K562 (cell line): ENCODE results near the gene SPATA17. TPM values are rescaled to one million over a fixed set of nuclear protein-coding genes. Genes with fewer than 3 reads are reported as not detected.

Experiments
- ARID1B ChIP-seq: fragments of 450-650 bp; IDR thresholded peaks from 2 replicates; pipeline ENCODE4 v1.6.1; 2016; ENCODE audit warnings: antibody characterized with exemption, mild to moderate bottlenecking, inconsistent platforms
- CHD4 ChIP-seq: fragments of 200-600 bp; sonication (generic); IDR thresholded peaks from 3 replicates; pipeline ENCODE4 v1.6.1; 2012; ENCODE audit warnings: low read depth, mild to moderate bottlenecking, mixed read lengths, low read length, inconsistent platforms; ENCODE audit not compliant: insufficient read depth, insufficient replicate concordance, poor library complexity, severe bottlenecking
- DIDO1 ChIP-seq: fragments of 450-650 bp; IDR thresholded peaks from 2 replicates; pipeline ENCODE4 v1.6.1; 2016; ENCODE audit warnings: low read depth, missing biosample characterization, missing genetic modification characterization
- ETV5 ChIP-seq: sonication (generic); formaldehyde crosslinking; IDR thresholded peaks from 2 replicates; pipeline ENCODE4 v1.4.0; 2020; ENCODE audit warnings: low read depth, mild to moderate bottlenecking, missing genetic modification reagents
- LARP7 ChIP-seq: fragments of 450-650 bp; IDR thresholded peaks from 2 replicates; pipeline ENCODE4 v1.6.1; 2016
- MTA3 ChIP-seq: fragments of 450-650 bp; formaldehyde crosslinking; IDR thresholded peaks from 2 replicates; pipeline ENCODE4 v1.6.1; 2017; ENCODE audit warnings: mild to moderate bottlenecking, borderline replicate concordance
- RB1 ChIP-seq: fragments of 450-650 bp; IDR thresholded peaks from 2 replicates; pipeline ENCODE4 v1.6.1; 2017; ENCODE audit warnings: low read depth, mild to moderate bottlenecking
- ZNF224 ChIP-seq: sonication (generic); formaldehyde crosslinking; IDR thresholded peaks from 2 replicates; pipeline ENCODE4 v1.8.0; 2022; ENCODE audit warnings: mild to moderate bottlenecking, missing genetic modification reagents
- ZNF57 ChIP-seq: fragments of 450-650 bp; formaldehyde crosslinking; IDR thresholded peaks from 2 replicates; pipeline ENCODE4 v1.4.0; 2020; ENCODE audit warnings: mild to moderate bottlenecking, moderate library complexity
- polyA plus RNA-seq, 8 experiments: library from polyadenylated mRNA; depleted of rRNA in 4 of 8; stranded (reverse) in 5 of 8; unstranded in 3 of 8; fragments of >200 nt; fragmentation: Nextera tagmentation in 2 of 8; fragmentation: Illumina TruSeq in 1 of 8; extraction: Ambion mirVana in 2 of 8; extraction: Trizol in 1 of 8; gene quantifications; 2 replicates each; pipeline versions ENCODE4 v1.2.1 to v1.2.3, GENCODE V29; 2011 to 2014; ENCODE audit warnings: inconsistent platforms in 1 of 8, missing spikeins in 1 of 8
- total RNA-seq, 7 experiments: library from RNA; depleted of rRNA in 6 of 7; stranded (reverse); fragments of >200 nt in 6 of 7; fragmentation: Illumina TruSeq in 2 of 7; extraction: Trizol in 2 of 7; gene quantifications; 2 replicates each; pipeline versions ENCODE4 v1.2.1 to v1.2.3, GENCODE V29; 2011 to 2021; ENCODE audit warnings: low replicate concordance in 1 of 7
- TF ChIP-seq, protein P1 (sequence below): fragments of 450-650 bp; IDR thresholded peaks from 2 replicates; pipeline ENCODE4 v1.7.1; 2018; ENCODE audit warnings: mild to moderate bottlenecking, low read depth; ENCODE audit not compliant: partially characterized antibody
- TF ChIP-seq, protein P2 (sequence below): sonication (generic); formaldehyde crosslinking; IDR thresholded peaks from 2 replicates; pipeline ENCODE4 v1.8.1; 2022; ENCODE audit warnings: missing genetic modification reagents
- TF ChIP-seq, protein P3 (sequence below): fragments of 450-650 bp; IDR thresholded peaks from one replicate; pipeline ENCODE4 v1.6.1; 2018; ENCODE audit warnings: mild to moderate bottlenecking, moderate library complexity; ENCODE audit not compliant: partially characterized antibody
- TF ChIP-seq, protein P4 (sequence below): fragments of 250-450 bp; sonication (Bioruptor Pico); IDR thresholded peaks from 2 replicates; pipeline ENCODE4 v1.8.0; 2021; ENCODE audit warnings: moderate library complexity, mild to moderate bottlenecking, inconsistent platforms

The SPATA17 gene
- total and polyA plus RNA-seq, 9 of the 15 experiments (the other 6 are each of a cell fraction or from before 2014, with no cell fraction given): 0.04 to 0.11 TPM; not detected in 7

DNA sequence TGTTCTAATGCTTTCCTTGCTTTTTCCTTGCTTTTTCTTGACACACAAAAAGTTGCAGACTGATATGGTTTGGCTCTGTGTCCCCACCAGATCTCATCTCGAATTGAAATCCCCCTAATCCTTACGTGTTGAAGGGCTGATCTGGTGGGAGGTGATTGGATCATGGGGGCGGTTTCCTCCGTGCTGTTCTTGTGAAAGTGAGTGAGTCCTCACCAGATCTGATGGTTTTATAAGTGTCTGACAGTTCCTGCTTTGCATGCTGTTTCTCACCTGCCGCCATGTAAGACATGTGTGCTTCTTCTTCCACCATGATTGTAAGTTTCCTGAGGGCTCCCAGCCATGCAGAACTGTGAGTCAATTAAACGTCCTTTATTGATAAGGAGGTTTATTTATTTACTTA, 11.3 kb downstream of the SPATA17 start (continued):
- TF ChIP-seq, protein P1, sequence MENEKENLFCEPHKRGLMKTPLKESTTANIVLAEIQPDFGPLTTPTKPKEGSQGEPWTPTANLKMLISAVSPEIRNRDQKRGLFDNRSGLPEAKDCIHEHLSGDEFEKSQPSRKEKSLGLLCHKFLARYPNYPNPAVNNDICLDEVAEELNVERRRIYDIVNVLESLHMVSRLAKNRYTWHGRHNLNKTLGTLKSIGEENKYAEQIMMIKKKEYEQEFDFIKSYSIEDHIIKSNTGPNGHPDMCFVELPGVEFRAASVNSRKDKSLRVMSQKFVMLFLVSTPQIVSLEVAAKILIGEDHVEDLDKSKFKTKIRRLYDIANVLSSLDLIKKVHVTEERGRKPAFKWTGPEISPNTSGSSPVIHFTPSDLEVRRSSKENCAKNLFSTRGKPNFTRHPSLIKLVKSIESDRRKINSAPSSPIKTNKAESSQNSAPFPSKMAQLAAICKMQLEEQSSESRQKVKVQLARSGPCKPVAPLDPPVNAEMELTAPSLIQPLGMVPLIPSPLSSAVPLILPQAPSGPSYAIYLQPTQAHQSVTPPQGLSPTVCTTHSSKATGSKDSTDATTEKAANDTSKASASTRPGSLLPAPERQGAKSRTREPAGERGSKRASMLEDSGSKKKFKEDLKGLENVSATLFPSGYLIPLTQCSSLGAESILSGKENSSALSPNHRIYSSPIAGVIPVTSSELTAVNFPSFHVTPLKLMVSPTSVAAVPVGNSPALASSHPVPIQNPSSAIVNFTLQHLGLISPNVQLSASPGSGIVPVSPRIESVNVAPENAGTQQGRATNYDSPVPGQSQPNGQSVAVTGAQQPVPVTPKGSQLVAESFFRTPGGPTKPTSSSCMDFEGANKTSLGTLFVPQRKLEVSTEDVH: no peak
- TF ChIP-seq MTA3: no peak
- TF ChIP-seq, protein P2, sequence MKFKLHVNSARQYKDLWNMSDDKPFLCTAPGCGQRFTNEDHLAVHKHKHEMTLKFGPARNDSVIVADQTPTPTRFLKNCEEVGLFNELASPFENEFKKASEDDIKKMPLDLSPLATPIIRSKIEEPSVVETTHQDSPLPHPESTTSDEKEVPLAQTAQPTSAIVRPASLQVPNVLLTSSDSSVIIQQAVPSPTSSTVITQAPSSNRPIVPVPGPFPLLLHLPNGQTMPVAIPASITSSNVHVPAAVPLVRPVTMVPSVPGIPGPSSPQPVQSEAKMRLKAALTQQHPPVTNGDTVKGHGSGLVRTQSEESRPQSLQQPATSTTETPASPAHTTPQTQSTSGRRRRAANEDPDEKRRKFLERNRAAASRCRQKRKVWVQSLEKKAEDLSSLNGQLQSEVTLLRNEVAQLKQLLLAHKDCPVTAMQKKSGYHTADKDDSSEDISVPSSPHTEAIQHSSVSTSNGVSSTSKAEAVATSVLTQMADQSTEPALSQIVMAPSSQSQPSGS (CRISPR knock-in tag): no peak
- TF ChIP-seq LARP7: no peak
- TF ChIP-seq ARID1B: no peak
- TF ChIP-seq, protein P3, sequence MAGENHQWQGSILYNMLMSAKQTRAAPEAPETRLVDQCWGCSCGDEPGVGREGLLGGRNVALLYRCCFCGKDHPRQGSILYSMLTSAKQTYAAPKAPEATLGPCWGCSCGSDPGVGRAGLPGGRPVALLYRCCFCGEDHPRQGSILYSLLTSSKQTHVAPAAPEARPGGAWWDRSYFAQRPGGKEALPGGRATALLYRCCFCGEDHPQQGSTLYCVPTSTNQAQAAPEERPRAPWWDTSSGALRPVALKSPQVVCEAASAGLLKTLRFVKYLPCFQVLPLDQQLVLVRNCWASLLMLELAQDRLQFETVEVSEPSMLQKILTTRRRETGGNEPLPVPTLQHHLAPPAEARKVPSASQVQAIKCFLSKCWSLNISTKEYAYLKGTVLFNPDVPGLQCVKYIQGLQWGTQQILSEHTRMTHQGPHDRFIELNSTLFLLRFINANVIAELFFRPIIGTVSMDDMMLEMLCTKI: no peak
- TF ChIP-seq ZNF57 (CRISPR knock-in tag): no peak
- TF ChIP-seq, protein P4, sequence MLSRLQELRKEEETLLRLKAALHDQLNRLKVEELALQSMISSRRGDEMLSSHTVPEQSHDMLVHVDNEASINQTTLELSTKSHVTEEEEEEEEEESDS: no peak
- TF ChIP-seq ETV5 (CRISPR knock-in tag): no peak
- TF ChIP-seq CHD4: no peak
- no peak for TF ChIP-seq ZNF224 (CRISPR knock-in tag)
- no peak for TF ChIP-seq DIDO1 (tag)
- TF ChIP-seq RB1: no peak
- TF ChIP-seq, all 486 proteins: peak for 0
